Measurements from ENCODE around the gene MAML3. TPM values are rescaled to one million over a fixed set of nuclear protein-coding genes. Genes with fewer than 3 reads are reported as not detected.

MAML3 gene
- total and polyA plus RNA-seq, 2 of the 13 experiments (the other 11 are each of a cell fraction or from before 2014, with no cell fraction given): 0.05 to 0.13 TPM

GRCh38 chr4:139852612-139853269, 301.2 kb downstream of the MAML3 start (continued):
- TF ChIP-seq MYPOP (CRISPR knock-in tag; IDR thresholded peaks at IDR 0.05) (no peak), FIP1L1 (IDR thresholded peaks at IDR 0.05; ENCODE audit: borderline replicate concordance, insufficient read depth, low read depth, low read length) (no peak)

GRCh38 chr4:139851639-139852038, 302.3 kb downstream of the MAML3 start:
- Histone ChIP-seq H3K9me3 (ENCODE audit: low read length) (no peaks in the 10 kb centered on the region), H3K4me1 (ENCODE audit: insufficient read depth, low read length) (peaks cover 86% of the 10 kb centered on the region), H3K4me2 (ENCODE audit: low read depth, low read length) (no peak overlapping the region), H3K27ac (ENCODE audit: extremely low read length, insufficient read depth, low read length) (no peak overlapping the region), H2AFZ (ENCODE audit: low read length) (no peak overlapping the region), H3K27me3 (ENCODE audit: control insufficient read depth in 1 of 2, insufficient read depth in 2 of 2, low read length in 2 of 2) (no peaks in the 10 kb centered on the region), H3K79me2 (ENCODE audit: insufficient read depth, low read length) (no peaks in the 10 kb centered on the region), H3K36me3 (replicated peaks in 1 of 2; ENCODE audit: control insufficient read depth in 1 of 2, insufficient read depth in 2 of 2, low read length in 2 of 2) (no peaks in the 10 kb centered on the region), H3K9ac (ENCODE audit: insufficient read depth, low read depth, low read length) (no peak overlapping the region), H3K4me3 (replicated peaks in 1 of 3; ENCODE audit: insufficient read depth in 1 of 3, low read depth in 2 of 3, low read length in 3 of 3) (no peak overlapping the region), H4K20me1 (ENCODE audit: insufficient read depth, low read length) (no peaks in the 10 kb centered on the region)
- in situ Hi-C loops (cut with HindIII; ENCODE audit: extremely low pct_ligation_motif_present, low pct_unique_long_range_greater_than_20kb) (no loop called here), intact Hi-C loops (cut with micrococcal nuclease; ENCODE audit: unreplicated experiment) (no loop called here)
- 90% methylated on average over 4 of the region's 4 CpGs for WGBS (ENCODE audit: low lambda C conversion rate)
- CTCF ChIA-PET (ENCODE audit: low intra/inter-chr PET ratio, low total read pairs): no interaction called here
- BruUV-seq (replicated peaks): no TSS peak
- ATAC-seq (no peak), DNase-seq (ENCODE audit: low spot score) (no peak), FAIRE-seq (no peak)
- no peak for TF ChIP-seq SOX13 (IDR thresholded peaks at IDR 0.05)
- no peak for TF ChIP-seq SOX13 (CRISPR knock-in tag; conservative IDR thresholded peaks at IDR 0.05 in 1 of 2, IDR thresholded peaks at IDR 0.05 in 1 of 2)
- TF ChIP-seq ZNF598 (CRISPR knock-in tag; IDR thresholded peaks at IDR 0.05; ENCODE audit: borderline replicate concordance): no peak
- TF ChIP-seq NCOA1 (CRISPR knock-in tag; IDR thresholded peaks at IDR 0.05): no peak
- no peak for TF ChIP-seq ZNF251 (CRISPR knock-in tag; IDR thresholded peaks at IDR 0.05)
- TF ChIP-seq BHLHE40 (IDR thresholded peaks at IDR 0.05; ENCODE audit: low read length): no peak
- no peak for TF ChIP-seq NFIC (IDR thresholded peaks at IDR 0.05; ENCODE audit: low read length)
- no peak for TF ChIP-seq ARNT2 (CRISPR knock-in tag; IDR thresholded peaks at IDR 0.05; ENCODE audit: low read depth)
- TF ChIP-seq ZNF556 (CRISPR knock-in tag; IDR thresholded peaks at IDR 0.05; ENCODE audit: borderline replicate concordance): no peak
- no peak for TF ChIP-seq THAP11 (CRISPR knock-in tag; IDR thresholded peaks at IDR 0.05)
- POLR2A ChIA-PET: no interaction called here

All from HepG2 (cell line).